Activated T-helper 17 cell treated with anti-CD3 and anti-CD28 coated beads, Interleukin-2, amount 50 U/mL, for 72 hours (primary cell): ENCODE results near the gene SLA2. TPM values are rescaled to one million over a fixed set of nuclear protein-coding genes. Genes with fewer than 3 reads are reported as not detected.
"Not testable (repeated sequence)": the region's sequence is repeated elsewhere in the genome, so short reads cannot be mapped to it uniquely, and the experiment has no call there.

Experiments
- ATAC-seq: fragments of 150-1000 bp; cut with Tn5 transposase; replicated peaks from 2 replicates; pipeline ENCODE4 v1.10.0; 2021; ENCODE audit warnings: mild to moderate bottlenecking, moderate library complexity
- H3K27ac Mint-ChIP-seq: one replicate; pipeline ENCODE4 v1.8.0; 2022; ENCODE audit warnings: mixed read lengths
- H3K27me3 Mint-ChIP-seq: one replicate; pipeline ENCODE4 v1.8.0; 2022; ENCODE audit warnings: mixed read lengths
- H3K36me3 Mint-ChIP-seq: one replicate; pipeline ENCODE4 v1.8.0; 2022; ENCODE audit warnings: low read depth, mild to moderate bottlenecking, mixed read lengths
- H3K4me1 Mint-ChIP-seq: one replicate; pipeline ENCODE4 v1.8.0; 2022; ENCODE audit warnings: mixed read lengths
- H3K4me3 Mint-ChIP-seq: one replicate; pipeline ENCODE4 v1.8.0; 2022; ENCODE audit warnings: mild to moderate bottlenecking, mixed read lengths
- H3K9me3 Mint-ChIP-seq: one replicate; pipeline ENCODE4 v1.8.0; 2022; ENCODE audit warnings: mixed read lengths
- total RNA-seq, 2 donors: library from RNA; stranded (reverse); gene quantifications; one replicate each; pipeline ENCODE4 v1.2.3, GENCODE V29; 2022

SLA2 gene
- total RNA-seq, 2 donors from 2014 or later, result 42.4 to 43.7 TPM

DNA sequence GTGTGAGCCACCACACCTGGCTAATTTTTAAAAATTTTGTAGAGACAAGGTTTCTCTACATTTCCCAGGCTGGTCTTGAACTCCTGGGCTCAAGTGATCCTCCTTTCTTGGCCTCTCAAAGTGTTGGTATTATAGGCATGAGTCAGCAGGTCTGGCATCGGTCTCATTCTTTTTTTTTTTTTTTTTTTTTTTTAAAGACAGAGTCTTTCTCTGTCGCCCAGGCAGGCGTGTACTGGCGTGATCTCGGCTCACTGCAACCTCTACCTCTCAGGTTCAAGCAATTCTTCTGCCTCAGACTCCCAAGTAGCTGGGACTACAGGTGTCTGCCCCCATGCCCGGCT is 37.6 kb downstream of the SLA2 start:
- H3K36me3 Mint-ChIP-seq, result peaks cover 82% of the 10 kb centered on the region
- H3K9me3 Mint-ChIP-seq, ATAC-seq, H3K4me1 Mint-ChIP-seq, H3K27me3 Mint-ChIP-seq: not testable (repeated sequence)
- peak overlapping the region; percentile 90 for H3K4me3 Mint-ChIP-seq
- peak overlapping the region; percentile 96 for H3K27ac Mint-ChIP-seq

DNA sequence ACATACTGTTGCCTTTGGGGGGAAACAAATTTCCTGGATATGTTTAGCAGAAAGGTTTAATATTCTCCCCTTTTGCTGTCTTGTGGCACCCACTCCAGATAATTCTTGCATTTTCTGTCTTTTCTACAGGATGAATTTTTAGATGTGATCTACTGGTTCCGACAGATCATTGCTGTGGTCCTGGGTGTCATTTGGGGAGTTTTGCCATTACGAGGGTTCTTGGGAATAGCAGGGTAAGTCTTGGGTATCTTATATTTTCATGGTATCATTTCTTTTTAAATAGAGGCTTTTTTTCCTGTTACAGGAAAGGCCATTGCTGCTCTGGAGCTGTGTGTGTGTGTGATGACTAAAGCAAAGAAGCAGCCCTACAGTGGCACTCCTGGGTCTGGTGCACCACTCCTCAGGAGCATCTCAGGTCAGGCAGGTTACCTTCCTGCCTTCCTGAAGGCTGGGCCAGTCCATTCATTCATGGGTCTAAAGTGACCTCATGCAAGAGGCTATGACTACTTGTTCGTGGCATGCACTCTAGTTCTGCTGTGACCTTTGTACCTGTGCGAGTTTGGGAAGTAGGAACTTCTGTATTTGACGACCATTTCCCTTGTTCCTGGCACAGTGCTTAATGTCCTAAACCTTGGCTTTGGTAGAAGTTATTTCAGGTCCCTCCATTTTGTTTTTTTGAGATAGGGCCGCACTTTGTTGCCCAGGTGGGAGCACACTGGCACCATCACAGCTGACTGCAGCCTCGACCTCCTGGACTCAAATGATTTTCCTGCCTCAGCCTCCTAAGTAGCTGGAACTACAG is 38.2 kb downstream of the SLA2 start:
- peaks cover 8% of the 10 kb centered on the region for H3K4me1 Mint-ChIP-seq
- no peaks in the 10 kb centered on the region for H3K27me3 Mint-ChIP-seq
- H3K9me3 Mint-ChIP-seq, result no peaks in the 10 kb centered on the region
- ATAC-seq, result no peak
- peaks cover 76% of the 10 kb centered on the region for H3K36me3 Mint-ChIP-seq
- H3K4me3 Mint-ChIP-seq, result peak overlapping the region; percentile 90
- H3K27ac Mint-ChIP-seq, result peak overlapping the region; percentile 96

DNA sequence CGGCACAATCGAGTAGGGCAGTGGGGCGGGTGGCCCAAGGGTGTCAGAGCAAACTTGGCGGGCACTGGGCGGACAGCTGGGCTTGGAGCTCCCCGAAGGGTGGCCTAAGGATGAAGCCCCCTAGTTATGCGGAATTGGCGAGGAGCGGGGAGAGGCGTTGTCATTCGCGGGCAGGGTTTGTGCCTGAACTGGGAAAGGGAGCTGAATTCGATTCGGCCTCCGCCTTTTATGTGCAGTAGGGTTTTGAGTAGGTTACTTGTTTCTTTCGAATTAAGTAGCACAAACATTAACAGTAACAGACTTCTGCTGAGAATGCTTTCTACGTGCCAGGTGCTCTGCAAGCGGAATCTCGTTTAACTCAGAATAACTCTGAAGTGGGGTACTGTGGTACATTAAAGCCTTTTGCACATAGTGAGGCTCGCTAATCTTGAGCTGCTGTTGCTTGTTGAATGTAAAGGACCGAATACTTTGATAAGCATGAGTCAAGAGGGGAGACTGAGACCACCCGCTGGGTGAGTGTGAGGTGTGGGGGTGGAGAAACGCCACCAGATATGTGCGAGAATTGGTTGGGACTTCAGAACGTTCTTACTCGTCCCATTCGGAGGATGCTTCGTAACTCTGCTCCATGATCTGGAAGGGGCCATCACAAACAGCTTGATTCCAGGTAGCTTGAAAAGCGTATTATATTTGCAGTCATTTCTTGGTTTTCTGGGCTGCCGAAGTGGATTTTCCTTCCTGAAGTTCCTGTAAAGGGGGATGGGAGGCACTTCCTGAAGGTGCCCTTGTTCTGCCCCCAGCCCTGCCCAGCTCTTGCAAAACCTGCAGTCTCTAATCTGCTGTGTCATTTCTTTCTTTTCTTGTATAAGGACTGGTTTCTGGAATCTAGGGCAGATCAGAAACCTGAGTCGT is 39.6 kb downstream of the SLA2 start:
- Mint-ChIP-seq H3K4me1 (peaks cover 4% of the 10 kb centered on the region), H3K4me3 (peak overlapping the region; percentile 90), H3K36me3 (peaks cover 63% of the 10 kb centered on the region), H3K27ac (peak overlapping the region; percentile 96), H3K27me3 (no peaks in the 10 kb centered on the region), H3K9me3 (no peaks in the 10 kb centered on the region)
- no peak for ATAC-seq

DNA sequence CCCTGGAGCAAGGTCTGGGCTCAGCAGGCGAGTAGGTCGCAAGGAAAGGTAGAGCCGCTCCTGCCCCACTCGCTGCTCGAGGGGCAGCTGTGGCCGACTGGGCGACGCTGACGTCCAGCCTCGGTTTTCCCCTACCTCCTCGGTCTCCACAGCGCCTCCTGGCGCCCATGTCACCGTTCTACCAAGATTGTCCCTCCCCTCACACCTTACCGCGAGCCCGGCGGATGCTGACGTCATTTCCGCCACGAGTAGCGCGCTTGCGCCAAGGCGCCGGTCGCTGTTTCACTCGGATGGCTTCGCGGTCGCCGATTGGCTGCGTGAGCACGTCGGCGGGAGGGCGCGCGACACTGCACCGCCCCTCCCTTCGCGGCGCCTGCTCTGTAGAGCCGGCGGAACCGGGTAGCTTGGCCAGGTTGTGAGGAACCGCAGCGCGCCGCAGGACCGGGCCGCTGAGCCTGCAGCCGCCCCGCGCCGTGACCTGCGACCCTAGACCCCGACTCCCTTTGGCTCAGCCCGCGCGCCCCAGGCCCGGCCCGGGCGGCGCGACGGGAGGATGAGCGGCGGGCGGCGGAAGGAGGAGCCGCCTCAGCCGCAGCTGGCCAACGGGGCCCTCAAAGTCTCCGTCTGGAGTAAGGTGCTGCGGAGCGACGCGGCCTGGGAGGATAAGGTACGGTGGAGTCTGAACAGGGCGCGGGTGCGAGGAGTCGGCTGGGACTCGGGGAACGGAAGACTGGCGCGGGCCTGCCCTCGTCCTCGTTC is 40.4 kb downstream of the SLA2 start, which contains the start of gene RAB5IF:
Gene RAB5IF (plus strand): TSS at position 381 of the 759 bp plus-strand sequence. CDS start 173 bp downstream, at position 554.
- ATAC-seq, result peak; percentile 89
- Mint-ChIP-seq H3K27ac (peak within 1 kb of the TSS; percentile 96), H3K27me3 (no peaks in the 10 kb centered on the region), H3K36me3 (peaks cover 54% of the 10 kb centered on the region), H3K4me3 (peak within 1 kb of the TSS; percentile 90), H3K4me1 (peaks cover 4% of the 10 kb centered on the region), H3K9me3 (no peaks in the 10 kb centered on the region)

DNA sequence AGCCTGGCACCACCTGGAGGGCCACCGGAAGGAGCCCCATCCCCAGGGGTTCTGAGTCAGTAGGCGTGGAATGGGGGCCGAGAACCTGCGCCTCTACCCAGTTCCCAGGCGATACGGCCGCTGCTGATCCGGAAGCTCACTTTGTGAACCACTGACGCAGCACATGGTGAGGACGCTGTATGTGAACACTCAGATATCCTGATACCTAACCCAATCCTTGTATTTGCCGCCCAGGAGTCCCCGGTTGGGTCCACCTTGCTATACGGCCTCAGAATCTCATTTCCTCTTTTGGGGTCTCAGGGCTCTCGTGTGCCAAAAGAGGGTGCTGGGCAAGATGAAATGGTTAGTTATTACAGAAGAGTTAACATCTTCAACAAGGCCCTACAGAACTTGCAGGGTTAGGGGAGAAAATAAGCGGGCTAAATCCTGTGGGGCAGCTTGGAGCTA is 41.0 kb downstream of the SLA2 start:
- no peaks in the 10 kb centered on the region for H3K27me3 Mint-ChIP-seq
- peaks cover 7% of the 10 kb centered on the region for H3K4me1 Mint-ChIP-seq

DNA sequence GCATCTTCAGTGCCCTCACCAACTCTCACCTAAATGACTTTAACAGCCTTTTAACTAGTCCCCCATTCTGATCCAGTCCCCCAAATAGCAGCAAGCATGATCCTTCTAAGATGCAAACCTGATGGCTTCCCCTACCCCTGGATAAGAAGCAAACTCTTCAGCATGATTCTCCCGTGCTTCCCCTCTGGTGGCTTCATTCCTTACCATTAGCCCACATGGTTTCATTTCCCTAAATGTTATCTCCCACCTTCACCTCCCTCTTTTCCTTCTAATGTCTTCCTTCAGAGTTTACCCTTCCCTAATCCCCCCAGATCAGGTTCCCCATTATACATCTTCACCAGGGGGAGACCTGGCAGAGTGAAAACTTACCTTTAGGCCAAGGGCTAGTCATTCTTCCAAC is 44.5 kb downstream of the SLA2 start:
- no peak overlapping the region for H3K4me3 Mint-ChIP-seq
- H3K4me1 Mint-ChIP-seq, result peaks cover 4% of the 10 kb centered on the region
- H3K9me3 Mint-ChIP-seq, result no peaks in the 10 kb centered on the region
- ATAC-seq, result no peak
- no peaks in the 10 kb centered on the region for H3K27me3 Mint-ChIP-seq
- H3K36me3 Mint-ChIP-seq, result peaks cover 14% of the 10 kb centered on the region
- no peak overlapping the region for H3K27ac Mint-ChIP-seq

More for the DNA sequence above, 41.0 kb downstream of the SLA2 start:
- H3K4me3 Mint-ChIP-seq, result peak overlapping the region; percentile 90
- ATAC-seq, result peak; percentile 58
- H3K36me3 Mint-ChIP-seq, result peaks cover 48% of the 10 kb centered on the region
- peak overlapping the region; percentile 96 for H3K27ac Mint-ChIP-seq
- no peaks in the 10 kb centered on the region for H3K9me3 Mint-ChIP-seq

DNA sequence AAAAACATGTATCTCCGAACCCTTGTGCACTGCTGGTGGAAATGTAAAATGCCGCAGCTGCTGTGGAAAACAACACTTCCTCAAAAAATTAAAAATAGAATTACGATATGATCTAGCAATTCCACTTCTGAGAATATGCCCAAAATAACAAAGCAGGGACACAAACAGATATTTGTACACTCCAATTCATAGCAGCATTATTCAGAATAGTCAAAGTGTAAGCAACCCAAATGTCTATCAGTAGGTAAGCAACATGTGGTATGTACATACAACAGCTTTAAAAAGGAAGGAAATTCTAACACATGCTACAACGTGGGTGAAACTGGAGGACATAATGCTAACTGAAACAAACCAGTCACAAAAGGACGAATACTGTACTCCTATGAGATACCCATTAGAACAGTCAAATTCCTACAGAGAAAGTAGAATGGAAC is 46.1 kb downstream of the SLA2 start:
- H3K9me3 Mint-ChIP-seq, result no peaks in the 10 kb centered on the region
- no peak overlapping the region for H3K4me3 Mint-ChIP-seq
- H3K27ac Mint-ChIP-seq, result peak overlapping the region; percentile 67
- H3K4me1 Mint-ChIP-seq, result peaks cover 10% of the 10 kb centered on the region
- no peaks in the 10 kb centered on the region for H3K27me3 Mint-ChIP-seq
- peaks cover 8% of the 10 kb centered on the region for H3K36me3 Mint-ChIP-seq
- peak; percentile 17 for ATAC-seq

DNA sequence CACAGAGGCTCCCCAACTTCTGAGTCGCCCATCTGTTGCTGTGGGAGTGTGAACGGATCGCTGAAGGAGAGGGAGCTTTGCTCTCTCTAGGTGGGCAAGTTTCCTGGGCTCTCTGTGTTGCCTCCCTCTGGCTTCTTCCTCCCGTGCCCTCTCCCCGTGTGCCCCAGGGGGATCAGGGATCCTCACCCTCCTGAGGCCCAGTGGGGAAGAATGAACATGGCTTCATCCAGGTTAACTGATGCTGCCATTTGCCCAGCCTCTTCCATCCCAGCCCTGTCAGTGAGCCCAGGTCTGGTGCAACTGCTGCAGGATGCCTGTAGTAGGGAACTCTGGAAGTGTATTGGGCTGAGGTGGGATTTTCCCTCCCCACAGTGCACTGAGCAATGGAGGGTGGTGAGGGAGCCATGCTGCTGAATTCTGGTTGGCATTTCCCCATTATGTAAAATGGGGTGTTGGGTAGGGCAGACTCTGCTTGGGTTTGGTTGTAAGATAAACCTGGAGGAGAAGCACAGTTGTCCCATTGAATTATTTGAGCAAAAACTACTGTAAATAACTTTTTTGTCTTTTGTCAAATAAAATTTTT is 52.6 kb downstream of the SLA2 start:
- Mint-ChIP-seq H3K36me3 (peaks cover 69% of the 10 kb centered on the region), H3K9me3 (no peaks in the 10 kb centered on the region), H3K27ac (peak overlapping the region; percentile 92), H3K4me1 (peaks cover 32% of the 10 kb centered on the region), H3K27me3 (no peaks in the 10 kb centered on the region), H3K4me3 (peak overlapping the region; percentile 88)
- no peak for ATAC-seq

DNA sequence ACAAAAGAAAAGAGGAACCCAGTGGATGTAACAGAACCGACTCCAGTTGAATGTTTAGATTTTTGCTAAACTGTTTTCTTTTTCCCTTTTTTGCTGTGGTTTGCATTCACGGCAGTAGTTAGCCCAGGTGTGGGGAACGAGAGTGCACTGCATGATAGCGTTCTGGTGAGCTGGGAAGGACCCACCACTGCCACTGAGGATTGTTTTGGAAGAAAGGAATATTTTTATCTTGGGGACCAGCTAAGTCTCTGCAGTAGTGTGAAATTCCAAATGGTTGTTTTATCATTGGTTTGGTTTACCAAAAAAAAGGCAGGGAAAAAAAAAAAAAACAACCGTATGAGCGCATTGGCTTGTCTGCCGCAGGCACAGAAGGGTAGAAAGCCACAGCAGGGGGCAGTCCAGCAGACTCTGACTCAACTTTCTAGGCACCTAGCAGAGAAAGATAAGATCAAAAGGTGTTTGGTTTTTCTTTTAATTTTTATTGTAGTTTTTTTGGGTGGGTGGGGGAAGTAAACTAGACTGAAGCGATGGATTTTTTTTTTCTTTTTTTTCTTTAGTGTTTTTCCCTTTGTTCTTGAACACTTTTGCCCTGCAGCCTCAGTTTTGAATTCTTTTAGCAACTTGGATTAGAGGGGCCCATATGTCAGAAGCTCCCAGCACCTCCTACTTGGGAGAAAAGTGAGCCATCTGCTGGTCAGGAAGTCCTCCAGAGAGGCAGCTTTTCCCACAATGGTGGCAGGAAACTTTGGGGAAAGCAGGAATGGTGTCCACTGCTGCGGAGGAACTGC is 53.9 kb downstream of the SLA2 start:
- Mint-ChIP-seq H3K36me3 (peaks cover 83% of the 10 kb centered on the region), H3K4me1 (peaks cover 40% of the 10 kb centered on the region), H3K27ac (peak overlapping the region; percentile 85), H3K4me3 (peak overlapping the region; percentile 88), H3K9me3 (no peaks in the 10 kb centered on the region), H3K27me3 (no peaks in the 10 kb centered on the region)
- peak; percentile 64 for ATAC-seq

DNA sequence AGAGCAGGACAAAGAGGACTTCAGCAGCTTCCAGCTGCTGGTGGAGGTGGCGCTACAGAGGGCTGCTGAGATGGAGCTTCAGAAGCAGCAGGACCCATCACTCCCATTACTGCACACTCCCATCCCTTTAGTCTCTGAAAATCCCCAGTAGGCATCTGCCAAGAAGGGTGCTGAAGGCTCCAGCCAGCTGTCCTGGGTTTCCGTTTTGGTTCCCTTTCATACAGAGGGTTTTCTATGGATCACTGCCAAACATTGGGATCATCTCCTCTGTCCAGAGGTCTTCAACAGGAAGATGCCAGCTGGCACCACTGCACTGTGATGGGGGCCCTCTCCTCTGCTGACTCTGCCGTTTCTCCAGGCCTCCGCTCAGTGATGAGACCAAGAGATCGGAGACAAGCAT is 54.7 kb downstream of the SLA2 start:
- no peaks in the 10 kb centered on the region for H3K27me3 Mint-ChIP-seq
- H3K27ac Mint-ChIP-seq, result peak overlapping the region; percentile 85
- no peaks in the 10 kb centered on the region for H3K9me3 Mint-ChIP-seq
- ATAC-seq, result no peak
- peaks cover 91% of the 10 kb centered on the region for H3K36me3 Mint-ChIP-seq
- peak overlapping the region; percentile 88 for H3K4me3 Mint-ChIP-seq
- H3K4me1 Mint-ChIP-seq, result peaks cover 45% of the 10 kb centered on the region

DNA sequence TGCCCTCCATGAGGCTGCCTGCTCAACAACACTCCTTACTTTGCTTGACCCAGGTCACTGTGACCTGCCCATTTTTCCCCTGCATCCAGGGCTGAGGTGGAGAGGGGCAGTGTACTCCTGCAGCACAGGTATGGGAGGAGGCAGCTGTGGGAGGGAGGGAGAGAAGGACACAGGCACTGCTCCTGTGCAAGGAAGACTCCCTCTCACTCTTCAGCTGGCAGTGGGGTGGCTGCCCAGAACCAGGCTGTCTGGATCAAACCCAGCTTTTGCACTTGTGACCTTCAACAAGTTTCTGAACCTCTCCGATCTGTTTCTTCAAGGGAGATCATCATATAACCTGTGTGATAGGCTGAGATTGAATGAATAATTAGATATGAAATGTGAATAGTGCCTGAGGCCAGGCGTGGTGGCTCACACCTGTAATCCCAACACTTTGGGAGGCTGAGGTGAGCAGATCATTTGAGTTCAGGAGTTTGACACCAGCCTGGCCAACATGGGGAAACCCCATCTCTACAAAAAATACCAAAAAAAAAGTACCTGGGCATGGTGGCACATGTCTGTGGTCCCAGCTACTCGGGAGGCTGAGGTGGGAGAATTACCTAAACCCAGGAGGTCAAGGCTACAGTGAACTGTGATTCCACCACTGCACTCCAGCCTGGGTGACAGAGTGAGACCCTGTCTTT is 58.5 kb downstream of the SLA2 start:
- H3K9me3 Mint-ChIP-seq, result no peaks in the 10 kb centered on the region
- H3K36me3 Mint-ChIP-seq, result peaks cover 84% of the 10 kb centered on the region
- ATAC-seq, result peak; percentile 28
- peaks cover 26% of the 10 kb centered on the region for H3K4me1 Mint-ChIP-seq
- H3K27me3 Mint-ChIP-seq, result no peaks in the 10 kb centered on the region
- peak overlapping the region; percentile 20 for H3K4me3 Mint-ChIP-seq
- peak overlapping the region; percentile 82 for H3K27ac Mint-ChIP-seq

DNA sequence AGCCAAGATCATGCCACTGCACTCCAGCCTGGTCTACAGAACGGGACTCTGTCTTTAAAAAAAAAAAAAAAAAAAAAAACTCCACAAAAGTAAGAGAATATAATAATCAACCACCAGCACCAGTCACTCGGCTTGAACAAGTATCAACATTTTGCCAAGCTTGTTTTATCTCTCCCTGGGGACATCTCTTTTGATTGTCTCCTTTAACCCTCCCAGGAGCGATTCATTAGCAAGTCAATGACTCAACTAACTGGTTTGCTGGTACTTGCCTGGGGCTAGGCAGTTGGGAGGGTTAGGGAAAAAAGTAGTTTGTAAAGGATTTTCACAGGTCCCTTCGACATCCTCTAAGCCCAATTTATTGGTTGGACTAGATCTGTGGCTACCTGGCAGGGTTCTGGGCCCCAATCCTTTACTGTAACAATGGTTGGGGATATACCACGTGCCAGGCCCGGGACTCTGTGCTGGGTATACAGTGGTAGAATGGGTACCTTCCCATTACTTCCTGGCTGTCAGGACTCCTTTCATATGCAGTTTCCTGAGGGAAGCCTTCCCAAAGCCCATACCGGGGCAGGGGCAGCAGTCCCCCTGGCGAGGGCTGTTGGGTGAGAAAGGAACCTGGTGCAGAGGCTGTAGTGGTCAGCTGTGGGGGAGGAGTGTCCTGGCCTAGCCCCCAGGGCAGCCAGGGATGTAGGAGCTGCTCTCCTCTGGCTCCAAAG is 60.4 kb downstream of the SLA2 start:
- peaks cover 84% of the 10 kb centered on the region for H3K36me3 Mint-ChIP-seq
- H3K27ac Mint-ChIP-seq, result no peak overlapping the region
- no peaks in the 10 kb centered on the region for H3K9me3 Mint-ChIP-seq
- no peak for ATAC-seq
- no peak overlapping the region for H3K4me3 Mint-ChIP-seq
- peaks cover 20% of the 10 kb centered on the region for H3K4me1 Mint-ChIP-seq
- no peaks in the 10 kb centered on the region for H3K27me3 Mint-ChIP-seq
